GM12864 (cell line): ENCODE results near the gene ECSIT.

Experiments
- DNase-seq: peaks from one replicate; pipeline ENCODE4 v3.0.0-alpha.2; 2011; ENCODE audit warnings: low read depth
- H3K4me3 ChIP-seq: 2 replicates; pipeline ENCODE4 v1.5.1; 2011; ENCODE audit warnings: mild to moderate bottlenecking, low read depth, low read length, control low read depth
- CTCF ChIP-seq: IDR thresholded peaks from 2 replicates; pipeline ENCODE4 v1.5.1; 2011; ENCODE audit warnings: low read depth, mild to moderate bottlenecking, moderate library complexity, low read length, control low read depth, inconsistent platforms; ENCODE audit errors: missing control alignments

The ECSIT gene

GRCh38 chr19:11485245-11485837 is 43.6 kb downstream of the ECSIT start:
- DNase-seq: no peak
- no peak for TF ChIP-seq CTCF
- H3K4me3 ChIP-seq: no peak overlapping the region

GRCh38 chr19:11483366-11484111 is 45.4 kb downstream of the ECSIT start:
- no peak for TF ChIP-seq CTCF
- no peak for DNase-seq
- H3K4me3 ChIP-seq: no peak overlapping the region

GRCh38 chr19:11482384-11483050 is 46.4 kb downstream of the ECSIT start:
- peak; percentile 55 for DNase-seq
- peak; percentile 90 for TF ChIP-seq CTCF
- peak overlapping the region; percentile 32 for H3K4me3 ChIP-seq

- DNase-seq: peak; percentile 55
- peak overlapping the region; percentile 32 for H3K4me3 ChIP-seq
- TF ChIP-seq CTCF: no peak
Observed at GRCh38 chr19:11481534-11482383, 47.2 kb downstream of the ECSIT start.

GRCh38 chr19:11480715-11481533 is 48.0 kb downstream of the ECSIT start, which contains the start of gene ELAVL3:
TSS of gene ELAVL3 (minus strand) at chr19:11481046. CDS start at chr19:11480608, 438 bp downstream.
- no peak for TF ChIP-seq CTCF
- H3K4me3 ChIP-seq: peak within 1 kb of the TSS; percentile 32
- DNase-seq: no peak
